GM21528 (cell line): ENCODE results near the gene MYO7B.
"Not testable (repeated sequence)": the region's sequence is repeated elsewhere in the genome, so short reads cannot be mapped to it uniquely, and the experiment has no call there.

Experiments
- ATAC-seq: cut with Tn5 transposase; IDR thresholded peaks from one replicate; pipeline ENCODE4 v1.9.1; 2021; ENCODE audit warnings: mild to moderate bottlenecking, moderate library complexity; ENCODE audit not compliant: unreplicated experiment, low FRiP score

The MYO7B gene

DNA sequence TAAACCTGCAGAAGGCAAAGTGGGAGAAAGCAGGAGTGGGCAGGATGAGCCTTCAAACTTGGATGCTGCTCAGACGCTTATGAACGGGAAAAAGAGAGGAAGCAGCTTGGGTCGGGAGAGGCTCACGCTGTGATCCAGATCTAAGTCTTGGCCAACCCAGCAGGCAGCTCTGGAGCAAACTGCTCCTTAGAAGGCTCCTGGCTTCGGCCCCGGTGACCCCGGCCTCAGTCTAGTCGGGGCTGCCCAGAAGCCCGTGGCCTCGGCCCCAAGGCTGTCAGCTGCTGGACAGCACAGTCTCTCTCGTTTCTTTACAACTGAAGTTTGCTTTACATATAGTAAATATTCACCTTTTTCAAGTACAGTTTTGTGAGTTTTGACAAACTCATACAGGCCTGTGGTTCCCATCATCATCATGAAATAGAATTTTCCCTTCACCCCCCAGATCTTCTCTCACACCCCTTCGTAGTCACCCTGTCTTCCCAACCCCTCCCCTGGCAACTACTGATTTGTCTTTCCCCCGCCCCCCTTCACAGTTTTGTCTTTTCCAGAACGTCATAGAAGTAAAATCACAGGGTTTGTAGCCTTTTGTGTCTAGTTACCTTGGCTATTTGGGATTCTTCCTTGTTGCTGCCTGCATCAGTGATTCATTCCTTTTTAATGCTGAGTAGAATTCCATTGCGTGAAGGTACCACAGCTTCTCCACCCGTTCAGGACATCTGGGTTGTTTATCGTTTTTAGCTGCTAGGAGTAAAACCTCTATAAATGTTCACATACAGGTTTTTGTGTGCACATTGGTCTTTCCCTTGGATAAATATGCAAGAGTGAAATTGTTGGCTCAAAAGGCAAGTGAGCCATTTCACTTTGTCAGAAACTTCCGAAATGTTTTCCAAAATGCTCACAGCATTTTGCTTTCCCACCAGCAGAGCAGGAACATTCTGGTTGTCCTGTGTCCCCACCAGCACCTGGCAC is 35.1 kb downstream of the MYO7B start:
- no peak for ATAC-seq

DNA sequence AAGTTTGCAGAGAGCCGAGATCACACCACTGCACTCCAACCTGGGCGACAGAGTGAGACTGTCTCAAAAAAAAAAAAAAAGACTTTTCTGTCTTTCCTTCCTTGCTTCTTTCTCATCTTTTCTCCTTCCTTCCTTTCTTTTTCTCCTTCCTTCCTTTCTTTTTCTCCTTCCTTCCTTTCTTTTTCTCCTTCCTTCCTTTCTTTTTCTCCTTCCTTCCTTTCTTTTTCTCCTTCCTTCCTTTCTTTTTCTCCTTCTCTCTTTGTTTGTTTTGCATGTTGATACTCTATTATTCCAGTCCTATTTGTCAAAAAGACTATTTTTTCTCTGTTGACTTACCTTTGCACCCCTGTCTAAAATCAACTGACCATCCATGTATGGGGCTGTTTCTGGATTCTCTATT is 36.9 kb downstream of the MYO7B start:
- not testable (repeated sequence) for ATAC-seq

DNA sequence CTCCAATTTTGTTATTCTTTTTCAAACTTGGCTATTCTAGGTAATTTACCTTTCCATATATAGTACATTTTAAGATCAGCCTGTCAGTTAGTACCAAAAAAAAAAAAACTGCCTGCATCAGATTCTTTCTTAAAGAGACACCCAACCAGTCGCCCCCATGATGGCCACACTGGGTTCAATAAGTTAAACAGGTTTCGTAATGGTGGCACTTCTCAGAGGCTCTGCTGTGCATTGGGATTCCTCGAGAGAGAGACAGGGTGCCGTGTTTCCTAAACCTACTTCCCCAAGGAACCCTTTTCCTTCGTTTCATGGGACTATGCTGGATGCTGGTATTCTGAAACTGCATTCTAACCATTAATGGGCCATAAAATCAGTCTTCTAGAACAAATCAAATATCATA is 37.4 kb downstream of the MYO7B start:
- ATAC-seq = no peak

DNA sequence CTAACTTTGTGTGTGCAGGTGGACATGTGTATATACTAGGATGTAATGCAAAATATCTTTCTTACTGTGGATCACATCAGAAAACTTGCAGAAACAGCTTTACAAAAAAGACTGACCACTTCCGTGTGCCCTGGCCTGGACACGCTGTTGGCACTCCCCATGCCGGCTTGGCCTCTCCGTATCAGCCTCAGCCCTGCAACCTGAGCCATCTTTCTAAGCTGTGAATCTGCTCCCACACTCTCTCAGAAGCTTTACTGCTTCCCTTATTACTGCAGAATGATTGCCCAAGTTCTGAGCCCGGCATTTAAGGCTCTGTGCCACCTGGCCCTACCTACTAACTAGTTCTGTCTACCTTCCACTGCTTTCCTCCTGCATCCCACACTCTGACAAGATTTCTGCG is 37.8 kb downstream of the MYO7B start:
- no peak for ATAC-seq

DNA sequence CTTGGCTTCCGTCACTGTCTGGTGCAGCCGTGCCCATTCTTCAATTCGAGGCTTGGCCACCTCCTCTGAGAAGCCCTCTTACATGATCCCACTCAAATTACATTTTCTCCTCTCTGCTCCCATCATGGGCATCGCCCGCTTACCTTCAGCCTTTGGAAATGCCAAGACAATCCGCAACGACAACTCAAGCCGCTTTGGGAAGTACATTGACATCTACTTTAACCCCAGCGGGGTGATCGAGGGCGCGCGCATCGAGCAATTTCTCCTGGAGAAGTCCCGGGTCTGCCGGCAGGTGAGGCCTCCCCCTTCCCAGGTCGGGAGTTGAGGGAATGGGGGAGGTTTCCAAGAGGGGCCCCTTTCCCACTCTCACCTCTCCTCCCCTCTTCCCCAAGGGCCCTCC is 38.3 kb downstream of the MYO7B start:
- ATAC-seq = no peak

DNA sequence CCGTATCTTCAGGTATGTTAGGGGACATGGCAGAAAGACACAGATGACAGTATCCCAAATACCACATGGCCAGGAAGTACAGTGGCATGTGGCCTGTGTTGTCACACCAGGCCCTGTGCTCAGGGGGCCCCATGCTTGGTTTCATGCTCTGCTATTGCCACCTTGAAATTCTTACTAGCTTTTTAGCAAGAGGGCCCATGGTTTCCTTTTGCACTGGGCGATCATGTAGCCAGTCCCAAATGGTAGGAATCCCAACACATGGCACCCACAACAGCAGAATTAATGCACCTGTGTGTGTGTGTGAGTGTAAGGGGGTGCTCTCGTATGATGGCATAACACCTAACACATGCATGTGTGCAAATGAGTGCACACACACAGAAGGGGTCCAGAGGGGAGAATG is 39.2 kb downstream of the MYO7B start:
- no peak for ATAC-seq

DNA sequence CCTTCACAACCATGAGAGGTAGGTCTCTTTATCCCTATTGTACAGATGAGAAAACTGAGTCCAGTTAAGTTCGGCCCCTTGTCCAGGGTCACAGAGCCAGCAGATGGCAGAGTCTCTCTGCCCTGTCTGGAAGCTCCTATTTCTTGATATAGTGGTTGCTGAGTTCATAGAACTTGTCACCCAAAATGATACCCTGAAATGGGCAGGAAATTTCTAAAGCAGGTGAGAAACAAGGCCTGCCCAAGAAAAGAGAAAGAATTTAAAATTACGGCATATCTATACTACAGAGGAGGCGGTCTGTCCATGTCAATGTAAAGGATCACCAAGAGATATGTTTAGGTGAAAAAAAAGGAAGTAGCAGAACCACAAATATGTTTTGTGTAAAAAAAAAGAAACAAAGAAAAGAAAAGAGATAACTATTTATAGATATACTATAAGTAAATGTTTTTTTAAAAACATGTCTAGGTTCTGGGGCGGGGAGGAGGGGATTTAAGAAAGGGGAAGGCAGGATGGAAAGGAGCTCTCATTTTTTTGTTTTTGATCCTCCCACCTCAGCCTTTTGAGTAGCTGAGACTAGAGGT is 39.8 kb downstream of the MYO7B start:
- no peak for ATAC-seq

DNA sequence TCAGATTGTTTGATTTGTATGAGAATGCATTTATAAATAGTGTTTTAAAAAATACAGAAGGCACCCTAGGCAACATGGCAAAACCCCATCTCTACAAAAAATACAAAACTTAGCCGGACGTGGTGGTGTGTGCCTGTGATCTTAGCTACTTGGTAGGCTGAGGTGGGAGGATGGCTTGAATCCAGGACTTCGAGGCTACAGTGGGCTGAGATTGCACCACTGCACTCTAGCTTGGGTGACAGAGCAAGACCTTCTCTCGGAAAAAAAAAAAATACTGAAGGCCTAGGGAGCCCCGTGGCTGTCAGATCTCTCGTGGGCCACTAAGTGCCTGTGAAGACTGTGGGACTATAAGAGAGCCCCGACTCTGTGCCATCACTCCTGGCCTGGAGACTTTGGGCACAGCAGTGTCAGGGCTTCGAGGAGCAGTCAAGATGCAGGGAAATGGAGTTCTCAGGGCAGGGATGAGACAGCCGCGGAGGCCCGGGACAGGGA is 40.5 kb downstream of the MYO7B start:
- no peak for ATAC-seq

DNA sequence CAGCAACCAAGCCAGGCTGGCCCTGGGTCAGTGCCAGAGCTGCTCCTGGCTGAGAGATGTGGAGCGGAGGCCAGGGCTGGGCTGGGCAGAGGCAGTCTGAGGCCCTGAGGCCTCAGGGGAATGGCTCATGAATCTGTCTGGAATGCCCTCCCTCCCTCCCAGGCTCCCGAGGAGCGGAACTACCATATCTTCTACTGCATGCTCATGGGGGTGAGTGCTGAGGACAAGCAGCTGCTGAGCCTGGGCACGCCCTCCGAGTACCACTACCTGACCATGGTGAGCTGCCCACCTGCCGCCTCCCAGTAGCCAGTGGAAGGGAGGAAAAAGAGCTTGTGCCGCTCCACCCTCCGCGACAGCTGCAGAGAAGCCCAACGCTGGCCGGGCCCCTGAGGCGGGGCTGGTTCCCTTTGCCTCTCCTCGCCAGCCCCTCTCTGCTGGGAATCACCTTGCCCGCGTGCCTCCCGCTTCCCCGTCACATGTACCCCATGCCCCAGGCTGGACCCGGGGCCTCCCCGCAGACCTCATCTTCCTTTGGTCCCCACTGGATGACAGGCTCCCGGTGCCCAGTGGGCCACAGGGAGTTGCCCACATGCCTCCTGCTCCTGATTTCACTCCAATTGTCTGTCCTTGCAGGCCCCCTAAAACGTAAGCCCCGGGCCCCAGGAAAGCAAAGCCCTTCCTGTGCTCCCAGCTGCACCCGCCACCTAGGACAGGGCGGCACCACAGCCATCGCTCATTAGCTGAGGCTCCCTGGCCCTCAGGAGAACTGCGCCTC is 41.1 kb downstream of the MYO7B start:
- no peak for ATAC-seq

DNA sequence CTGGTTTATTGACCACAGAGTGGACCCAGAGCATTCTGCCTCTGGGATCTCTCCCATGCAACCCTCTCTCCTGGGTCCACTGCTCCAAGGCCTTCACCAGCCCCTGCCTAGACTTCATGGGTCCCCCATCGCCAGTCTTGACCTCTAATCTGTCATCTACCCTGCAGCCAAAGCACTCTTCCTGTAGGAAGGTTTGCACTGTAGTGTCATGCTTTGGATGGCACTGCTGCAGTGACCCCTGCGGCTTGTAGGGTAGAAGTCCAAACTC is 41.7 kb downstream of the MYO7B start:
- ATAC-seq = no peak

DNA sequence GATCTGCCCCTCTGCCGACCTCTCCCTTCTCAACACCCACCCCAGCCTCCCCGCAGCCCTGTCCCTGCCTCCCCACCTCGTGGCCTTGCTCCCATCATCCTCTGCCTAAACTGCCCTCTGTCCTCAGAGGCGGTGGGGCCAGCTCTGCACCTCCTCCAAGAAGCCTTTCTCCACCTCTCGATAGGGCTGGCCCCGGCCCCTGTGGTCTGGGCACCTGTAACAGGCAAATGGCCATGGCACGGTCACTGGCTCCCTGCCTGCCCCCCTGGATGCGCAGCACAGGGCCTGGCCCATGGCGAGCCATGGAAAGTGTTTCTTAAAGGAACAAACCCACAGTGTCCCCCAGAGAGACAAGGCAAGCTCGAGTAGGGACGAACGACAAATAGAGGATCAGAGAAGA is 42.0 kb downstream of the MYO7B start:
- no peak for ATAC-seq

DNA sequence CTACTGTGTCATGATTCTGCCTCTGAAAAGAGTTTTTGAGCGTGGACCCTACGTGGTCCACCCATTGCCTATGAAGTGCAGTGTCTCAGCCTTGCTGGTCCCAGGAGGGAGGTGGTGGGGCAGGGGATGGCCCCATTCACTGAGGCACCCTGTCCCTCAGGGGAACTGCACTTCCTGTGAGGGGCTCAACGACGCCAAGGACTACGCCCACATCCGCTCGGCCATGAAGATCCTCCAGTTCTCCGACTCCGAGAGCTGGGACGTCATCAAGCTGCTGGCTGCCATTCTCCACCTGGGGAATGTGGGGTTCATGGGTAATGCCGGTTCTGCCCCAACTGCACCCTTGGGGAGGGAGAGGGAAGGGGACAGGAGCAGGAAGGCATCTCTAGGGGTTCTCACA is 42.5 kb downstream of the MYO7B start:
- no peak for ATAC-seq

DNA sequence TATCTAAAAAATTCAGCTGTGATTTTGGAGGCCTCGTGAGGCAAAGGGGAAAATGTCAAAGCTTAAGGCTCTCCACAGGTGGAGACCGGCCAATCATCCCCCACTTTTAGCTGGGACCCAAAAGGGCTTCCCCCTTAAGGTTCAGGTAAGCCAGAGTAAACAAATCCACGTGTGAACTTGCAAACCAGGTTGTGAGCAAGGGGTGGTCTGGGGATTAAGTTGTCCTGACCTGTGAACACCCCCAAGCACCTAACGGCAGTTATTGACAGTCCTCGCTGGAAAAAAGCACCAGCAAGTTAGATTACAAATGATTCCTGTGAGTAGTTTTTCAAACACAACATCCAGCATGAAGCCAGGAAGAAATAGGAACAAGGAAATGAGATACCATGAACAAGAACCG is 42.9 kb downstream of the MYO7B start:
- no peak for ATAC-seq

DNA sequence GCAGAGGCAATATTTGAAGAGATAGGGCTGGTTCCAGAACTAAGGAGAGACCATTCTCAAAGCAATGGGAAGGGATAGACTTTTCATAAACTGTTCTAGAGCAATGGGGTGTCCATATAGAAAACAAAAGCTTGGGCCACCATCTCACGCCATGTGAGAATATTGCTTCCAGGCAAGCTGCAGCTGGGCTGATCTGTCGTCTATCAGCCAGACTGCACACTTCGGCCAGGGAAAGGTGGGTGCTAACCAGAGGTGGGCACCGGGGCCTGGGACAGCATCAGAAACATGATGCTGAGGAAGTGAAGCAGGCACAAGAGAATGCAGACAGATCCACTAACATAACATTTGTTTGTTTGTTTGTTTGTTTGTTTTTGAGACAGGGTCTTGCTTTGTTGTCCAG is 43.7 kb downstream of the MYO7B start:
- no peak for ATAC-seq

DNA sequence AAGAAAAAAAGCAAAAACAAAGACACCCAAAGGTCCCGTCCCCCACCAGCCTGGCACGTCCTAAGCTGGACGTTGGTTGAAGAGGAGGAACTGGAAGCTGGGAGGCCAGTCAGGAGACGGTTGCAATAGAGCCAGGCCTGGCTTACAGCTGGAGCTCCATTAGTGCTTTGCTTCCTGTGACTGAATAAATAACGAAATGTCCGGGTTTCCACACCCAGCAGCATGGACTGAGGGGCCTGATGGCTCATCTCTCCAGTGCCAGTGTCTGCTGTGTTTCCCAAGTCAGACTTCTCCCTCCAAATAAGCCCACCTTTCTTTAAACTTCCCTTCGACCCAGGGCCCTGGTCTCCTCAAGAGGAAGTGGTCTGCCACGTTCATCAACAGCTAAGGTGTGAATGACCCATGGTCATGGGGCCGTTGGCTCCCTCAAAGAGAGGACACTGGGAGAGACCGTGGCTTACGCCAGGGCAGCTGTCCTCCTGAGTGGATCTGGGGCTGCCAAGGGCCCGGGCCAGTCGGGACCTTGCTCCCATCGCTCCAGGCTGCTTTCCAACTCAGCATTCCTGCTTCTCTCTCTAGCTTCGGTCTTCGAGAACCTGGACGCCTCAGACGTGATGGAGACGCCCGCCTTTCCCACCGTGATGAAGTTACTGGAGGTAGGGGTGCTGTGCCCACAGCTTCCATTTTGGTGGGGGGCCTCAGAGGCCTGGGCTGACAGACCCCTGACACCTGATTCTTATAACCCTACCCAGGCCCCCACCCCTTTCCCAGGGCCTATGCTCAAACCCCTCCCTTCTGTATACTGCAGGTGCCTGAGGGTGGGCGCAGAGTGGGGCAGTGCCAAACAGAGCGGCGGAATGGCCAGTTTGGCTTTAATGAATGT is 44.9 kb downstream of the MYO7B start:
- ATAC-seq = no peak

DNA sequence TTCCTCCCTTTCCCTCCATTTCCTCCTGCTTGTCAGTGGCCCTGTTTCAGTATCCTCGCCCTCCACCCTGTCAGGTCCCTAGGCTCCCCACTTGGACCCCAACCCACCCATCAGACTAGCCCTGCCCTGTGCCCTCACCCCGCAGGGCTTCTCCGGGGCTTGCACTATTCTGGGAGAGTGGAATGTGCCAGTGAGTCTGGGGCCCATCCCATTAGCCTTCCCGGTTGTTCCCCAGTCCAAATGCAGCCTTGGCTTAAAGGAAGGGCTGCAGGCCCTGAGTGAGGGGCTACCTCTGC is 45.5 kb downstream of the MYO7B start:
- no peak for ATAC-seq

DNA sequence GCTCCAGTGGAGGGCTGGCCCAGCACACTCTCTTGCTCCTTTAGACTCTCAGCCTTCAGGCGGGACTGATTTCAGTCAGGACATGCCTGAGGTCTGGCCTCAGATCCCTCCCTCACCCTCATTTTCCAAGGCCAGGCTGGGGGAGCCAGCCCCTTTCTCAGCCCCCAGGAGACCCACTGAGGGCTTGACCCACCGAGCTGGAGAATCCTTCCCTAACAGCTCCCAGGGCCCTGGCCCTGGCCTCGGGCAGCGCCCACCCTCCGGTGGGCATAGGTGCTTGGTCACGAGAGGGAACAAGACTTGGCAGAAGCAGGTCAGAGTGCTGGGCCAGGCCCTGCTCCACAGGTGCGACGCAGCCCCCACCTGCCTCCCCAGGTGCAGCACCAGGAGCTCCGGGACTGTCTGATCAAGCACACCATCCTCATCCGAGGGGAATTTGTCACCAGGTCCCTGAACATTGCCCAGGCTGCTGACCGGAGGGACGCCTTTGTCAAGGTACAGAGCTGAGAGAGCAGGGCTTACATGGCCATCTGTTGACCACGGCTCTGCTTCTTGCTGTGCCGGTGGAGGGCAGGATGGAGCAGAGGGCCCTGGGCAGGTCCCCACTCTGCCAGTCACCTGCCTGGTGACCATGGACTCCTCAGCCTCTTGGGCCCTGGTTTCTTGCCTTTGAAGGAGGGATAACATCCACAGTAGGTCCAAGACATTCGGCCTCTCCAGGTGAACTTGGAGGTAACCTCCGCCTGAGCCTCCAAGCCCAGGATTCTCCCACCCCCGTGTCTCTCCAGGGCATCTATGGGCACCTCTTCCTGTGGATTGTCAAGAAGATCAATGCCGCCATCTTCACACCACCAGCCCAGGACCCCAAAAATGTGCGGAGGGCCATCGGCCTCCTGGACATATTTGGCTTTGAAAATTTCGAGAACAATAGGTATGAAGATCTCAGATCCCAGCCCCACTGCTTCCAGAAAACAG is 46.3 kb downstream of the MYO7B start:
- ATAC-seq = no peak

DNA sequence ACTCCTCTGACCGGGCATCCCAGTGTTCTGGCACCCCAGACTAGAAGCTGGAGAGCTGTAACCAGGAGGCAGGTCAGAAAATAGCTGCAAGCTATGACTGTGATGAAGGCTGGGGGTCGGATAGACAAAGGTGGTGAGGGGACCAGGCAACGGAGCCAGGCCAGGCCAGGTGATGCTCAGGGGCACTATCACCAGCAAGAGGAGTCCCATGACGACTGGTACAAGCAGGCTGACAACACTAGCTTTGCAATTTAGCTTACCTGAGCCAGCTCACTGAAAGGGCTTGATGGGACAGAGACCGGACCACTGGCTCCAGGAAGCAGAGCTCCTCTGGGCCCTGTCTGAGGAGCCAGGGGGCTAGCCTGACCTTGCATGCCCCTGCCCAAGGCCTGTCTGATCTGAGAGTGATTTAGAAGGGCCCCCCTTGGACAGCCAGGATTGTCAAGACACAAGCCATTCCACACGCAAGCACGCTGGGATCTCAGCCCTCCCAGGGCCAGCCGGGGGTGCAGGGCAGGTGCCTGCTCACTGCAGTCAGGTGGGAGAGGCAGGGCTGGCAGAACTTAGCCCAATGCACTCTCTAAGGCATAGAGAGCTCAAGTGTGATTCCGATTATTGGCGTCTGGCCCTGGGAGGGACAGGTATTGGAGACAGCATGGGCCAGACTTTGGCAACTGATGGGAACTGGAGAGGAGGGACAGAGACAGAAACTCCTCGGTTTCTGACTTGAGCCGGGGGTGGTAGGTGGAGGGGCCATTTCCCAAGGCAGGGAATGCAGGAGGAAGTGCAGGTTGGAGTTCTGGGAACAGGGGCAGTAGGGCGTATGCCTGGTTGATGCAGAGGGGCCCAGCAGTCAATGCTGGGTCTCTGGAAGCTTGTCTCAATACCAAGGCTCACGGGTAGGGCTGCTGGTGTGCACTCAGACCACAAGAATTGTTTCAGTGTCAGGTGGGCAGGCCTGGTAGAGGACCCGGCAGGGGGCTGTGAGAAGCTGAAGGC is 47.7 kb downstream of the MYO7B start:
- no peak for ATAC-seq
